ENCODE measurements around the gene VARS2. TPM values are rescaled to one million over a fixed set of nuclear protein-coding genes. Genes with fewer than 3 reads are reported as not detected.

Gene VARS2
- total and polyA plus RNA-seq, 7 donors = 6.7 to 23.0 (median 8.0) TPM

- peaks cover 0 to 47% (median 0%) of the 10 kb centered on the region in 3 donors for H3K27me3 ChIP-seq
- no peak for TF ChIP-seq EP300 (IDR thresholded peaks at IDR 0.05)
- TF ChIP-seq POLR2AphosphoS5 (IDR thresholded peaks at IDR 0.05) = no peak
- TF ChIP-seq POLR2A (IDR thresholded peaks at IDR 0.05) = no peak
- TF ChIP-seq CTCF (IDR thresholded peaks at IDR 0.05) = no peak
- H3K4me3 ChIP-seq = no peak overlapping the region
- 79 to 84% methylated on average over 9 of the region's 9 CpGs for WGBS, 2 donors
- DNase-seq = no peak
- H3K36me3 ChIP-seq = no peaks in the 10 kb centered on the region
- no peak overlapping the region for H3K27ac ChIP-seq
- H3K4me1 ChIP-seq = peaks cover 0 to under 1% (median under 1%) of the 10 kb centered on the region in 4 donors
- intact Hi-C loops (cut with DNase I) = loop anchor here (5.0 kb wide), 1 partner anchor 281 kb away; no protein-coding TSS in a partner anchor
- H3K9me3 ChIP-seq = no peaks in the 10 kb centered on the region
Measured at GRCh38 chr6:30960907-30961673, 47.1 kb downstream of the VARS2 start.

- Histone ChIP-seq H3K4me3 (no peak overlapping the region), H3K9me3 (no peaks in the 10 kb centered on the region), H3K36me3 (no peaks in the 10 kb centered on the region), H3K4me1 (no peaks in the 10 kb centered on the region), H3K27me3 (peaks cover 0 to 30% (median 0%) of the 10 kb centered on the region in 3 donors), H3K27ac (no peak overlapping the region)
- TF ChIP-seq POLR2A (IDR thresholded peaks at IDR 0.05) (no peak), EP300 (IDR thresholded peaks at IDR 0.05) (no peak), CTCF (IDR thresholded peaks at IDR 0.05) (no peak), POLR2AphosphoS5 (IDR thresholded peaks at IDR 0.05) (no peak)
- intact Hi-C loops (cut with DNase I) = loop anchor here (5.0 kb wide), 1 partner anchor 280 kb away; no protein-coding TSS in a partner anchor
- no peak for DNase-seq
Measured at GRCh38 chr6:30962716-30963115, 48.7 kb downstream of the VARS2 start.

GRCh38 chr6:30963641-30964040, 49.6 kb downstream of the VARS2 start:
- peaks cover 0 to 22% (median 0%) of the 10 kb centered on the region in 3 donors for H3K27me3 ChIP-seq
- no peaks in the 10 kb centered on the region for H3K9me3 ChIP-seq
- H3K4me3 ChIP-seq = no peak overlapping the region
- no peak overlapping the region for H3K27ac ChIP-seq
- TF ChIP-seq EP300 (IDR thresholded peaks at IDR 0.05) (no peak), CTCF (IDR thresholded peaks at IDR 0.05) (no peak), POLR2A (IDR thresholded peaks at IDR 0.05) (no peak), POLR2AphosphoS5 (IDR thresholded peaks at IDR 0.05) (no peak)
- no peaks in the 10 kb centered on the region for H3K36me3 ChIP-seq
- no peaks in the 10 kb centered on the region for H3K4me1 ChIP-seq
- WGBS, 2 donors = 83 to 87% methylated on average over 6 of the region's 6 CpGs
- intact Hi-C loops (cut with DNase I) = loop anchor here (5.0 kb wide), 1 partner anchor 279 kb away; no protein-coding TSS in a partner anchor
- no peak for DNase-seq

- Histone ChIP-seq H3K4me1 (no peaks in the 10 kb centered on the region), H3K9me3 (no peaks in the 10 kb centered on the region), H3K27me3 (peaks cover 0 to 18% (median 0%) of the 10 kb centered on the region in 3 donors), H3K27ac (no peak overlapping the region), H3K36me3 (no peaks in the 10 kb centered on the region), H3K4me3 (no peak overlapping the region)
- WGBS, 2 donors = 68 to 88% methylated on average over 4 of the region's 4 CpGs
- no peak for TF ChIP-seq EP300 (IDR thresholded peaks at IDR 0.05)
- no peak for TF ChIP-seq CTCF (IDR thresholded peaks at IDR 0.05)
- TF ChIP-seq POLR2AphosphoS5 (IDR thresholded peaks at IDR 0.05) = no peak
- TF ChIP-seq POLR2A (IDR thresholded peaks at IDR 0.05) = no peak
- DNase-seq = no peak
- intact Hi-C loops (cut with DNase I) = loop anchor here (5.0 kb wide), 1 partner anchor 278 kb away; no protein-coding TSS in a partner anchor
Measured at GRCh38 chr6:30964075-30964474, 50.0 kb downstream of the VARS2 start.

Measured in sigmoid colon (tissue), 7 donors.